Mucosa of descending colon (tissue), 3 donors: ENCODE data around the gene SLC7A11. TPM values are rescaled to one million over a fixed set of nuclear protein-coding genes. Genes with fewer than 3 reads are reported as not detected.

Experiments used
- ATAC-seq: fragments of 200-7000 bp; cut with Tn5 transposase; one replicate; pipeline ENCODE4 v1.9.1; 2020; ENCODE audit warnings: mild to moderate bottlenecking, moderate library complexity
- DNase-seq, 3 donors: peaks; one replicate each; pipeline ENCODE4 v3.0.0-alpha.2; 2020
- H3K36me3 ChIP-seq: fragments of 200-600 bp; one replicate; pipeline ENCODE4 v1.8.0; 2021; ENCODE audit warnings: low read depth, mild to moderate bottlenecking
- H3K4me1 ChIP-seq: fragments of 200-600 bp; one replicate; pipeline ENCODE4 v1.8.0; 2021; ENCODE audit warnings: low read depth, mild to moderate bottlenecking
- H3K4me3 ChIP-seq: fragments of 200-600 bp; one replicate; pipeline ENCODE4 v1.8.0; 2021; ENCODE audit warnings: mild to moderate bottlenecking
- H3K9me3 ChIP-seq: fragments of 200-600 bp; one replicate; pipeline ENCODE4 v1.8.0; 2021; ENCODE audit warnings: mild to moderate bottlenecking
- intact Hi-C, 2 donors: fragments of 100-400 bp; cut with DNase I in 1 of 2; cut with micrococcal nuclease in 1 of 2; formaldehyde crosslinking; loops; one replicate each; pipeline versions ENCODE4 v1.11.0 to v1.11.1; 2022; cut with DNase I, micrococcal nuclease
- total RNA-seq, 3 donors: library from RNA; stranded (reverse); fragmentation: NEBNext Ultra II Directional in 2 of 3; extraction: Animal tissue kit (Norgen Biotek cat#: 25700) in 2 of 3; gene quantifications; one replicate each; pipeline versions ENCODE4 v1.2.1 to v1.2.4, GENCODE V29; 2021 to 2023
- TF ChIP-seq, protein P1 (sequence below): fragments of 200-600 bp; IDR thresholded peaks from one replicate; pipeline ENCODE4 v1.8.0; 2022; ENCODE audit warnings: antibody characterized with exemption, mild to moderate bottlenecking
- donor health status: DM: no; HTN: no; CAD: no; lungs with moderate emphysema.
- donor health status: DM: no; HTN: no; CAD: no.
- donor health status: DM: no; HTN: yes; CAD: no.

The SLC7A11 gene
- total RNA-seq, 3 donors from 2014 or later: 0.70 to 2.9 (median 1.5) TPM

DNA sequence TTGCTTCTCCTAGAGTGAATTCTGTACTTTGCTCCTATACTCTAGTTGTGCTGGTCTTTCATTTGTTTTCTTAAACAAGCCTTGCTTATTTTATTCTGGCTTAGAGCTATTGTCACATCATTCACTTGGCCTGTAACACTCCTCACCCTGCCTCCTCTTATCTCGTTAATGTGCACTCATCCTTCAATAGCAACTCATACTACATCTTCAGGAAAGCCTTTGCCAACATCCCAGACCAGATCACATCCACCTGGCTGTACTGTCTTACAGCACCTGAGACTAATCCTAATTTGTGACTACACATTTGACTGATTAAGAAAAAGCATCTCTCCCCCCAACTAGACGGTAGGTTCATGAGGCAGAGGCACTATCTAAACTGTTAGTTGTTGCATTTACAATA, 80.8 kb downstream of the SLC7A11 start:
- no peak for ATAC-seq
- H3K4me1 ChIP-seq: no peaks in the 10 kb centered on the region
- intact Hi-C loops: no loop called here
- H3K9me3 ChIP-seq: no peaks in the 10 kb centered on the region
- H3K36me3 ChIP-seq: no peaks in the 10 kb centered on the region
- no peak for DNase-seq
- TF ChIP-seq, protein P1, sequence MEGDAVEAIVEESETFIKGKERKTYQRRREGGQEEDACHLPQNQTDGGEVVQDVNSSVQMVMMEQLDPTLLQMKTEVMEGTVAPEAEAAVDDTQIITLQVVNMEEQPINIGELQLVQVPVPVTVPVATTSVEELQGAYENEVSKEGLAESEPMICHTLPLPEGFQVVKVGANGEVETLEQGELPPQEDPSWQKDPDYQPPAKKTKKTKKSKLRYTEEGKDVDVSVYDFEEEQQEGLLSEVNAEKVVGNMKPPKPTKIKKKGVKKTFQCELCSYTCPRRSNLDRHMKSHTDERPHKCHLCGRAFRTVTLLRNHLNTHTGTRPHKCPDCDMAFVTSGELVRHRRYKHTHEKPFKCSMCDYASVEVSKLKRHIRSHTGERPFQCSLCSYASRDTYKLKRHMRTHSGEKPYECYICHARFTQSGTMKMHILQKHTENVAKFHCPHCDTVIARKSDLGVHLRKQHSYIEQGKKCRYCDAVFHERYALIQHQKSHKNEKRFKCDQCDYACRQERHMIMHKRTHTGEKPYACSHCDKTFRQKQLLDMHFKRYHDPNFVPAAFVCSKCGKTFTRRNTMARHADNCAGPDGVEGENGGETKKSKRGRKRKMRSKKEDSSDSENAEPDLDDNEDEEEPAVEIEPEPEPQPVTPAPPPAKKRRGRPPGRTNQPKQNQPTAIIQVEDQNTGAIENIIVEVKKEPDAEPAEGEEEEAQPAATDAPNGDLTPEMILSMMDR: no peak
- H3K4me3 ChIP-seq: no peak overlapping the region

DNA sequence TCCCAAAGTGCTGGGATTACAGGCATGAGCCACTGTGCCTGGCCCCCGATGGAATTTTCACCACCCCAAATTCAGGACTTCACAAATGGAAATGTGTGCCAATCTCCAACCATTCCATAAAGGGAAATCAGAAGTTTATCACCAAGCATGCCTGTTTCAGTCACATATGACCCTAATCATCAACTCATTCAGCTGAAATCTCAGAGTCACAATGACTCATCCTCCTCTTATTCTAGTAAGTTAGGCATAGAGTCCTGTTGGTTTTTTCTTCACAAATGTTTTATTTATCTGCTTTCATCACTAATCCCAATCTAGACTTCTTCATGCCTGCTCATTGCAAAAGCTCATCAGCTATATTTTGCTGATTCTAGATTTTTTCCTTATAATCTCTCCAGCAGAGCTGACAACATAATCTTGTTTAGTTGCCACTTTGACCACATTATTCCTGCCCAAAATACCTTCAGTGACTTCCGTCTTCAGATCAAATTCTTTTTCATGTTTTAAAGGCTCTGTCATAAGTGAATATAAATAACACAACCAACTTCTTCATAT, 83.3 kb downstream of the SLC7A11 start:
- no peaks in the 10 kb centered on the region for H3K9me3 ChIP-seq
- TF ChIP-seq, protein P1: no peak
- DNase-seq (no peak), ATAC-seq (no peak)
- intact Hi-C loops: no loop called here
- no peak overlapping the region for H3K4me3 ChIP-seq
- H3K4me1 ChIP-seq: no peaks in the 10 kb centered on the region
- H3K36me3 ChIP-seq: no peaks in the 10 kb centered on the region

DNA sequence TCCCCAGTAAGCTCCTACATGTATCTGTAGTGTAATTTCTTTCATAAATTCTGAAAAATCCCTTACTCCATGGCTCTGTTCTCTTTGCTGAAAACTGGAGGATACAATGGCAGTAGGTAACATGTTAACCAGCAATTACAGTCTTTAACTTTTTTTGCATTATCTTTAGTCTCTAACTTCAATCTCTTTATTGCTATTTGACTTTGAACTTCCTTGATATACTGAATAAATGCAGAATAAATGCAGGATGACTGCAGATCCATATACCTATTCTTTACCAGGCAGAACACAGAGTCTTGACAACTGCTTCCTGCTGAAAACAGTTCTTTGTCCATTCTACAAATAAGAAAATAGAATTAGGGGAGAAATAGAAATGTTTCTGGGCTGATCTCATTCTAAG, 101.3 kb downstream of the SLC7A11 start:
- DNase-seq (no peak), ATAC-seq (peak; percentile 53)
- no peaks in the 10 kb centered on the region for H3K9me3 ChIP-seq
- intact Hi-C loops: no loop called here
- no peaks in the 10 kb centered on the region for H3K36me3 ChIP-seq
- no peaks in the 10 kb centered on the region for H3K4me1 ChIP-seq
- no peak overlapping the region for H3K4me3 ChIP-seq
- TF ChIP-seq, protein P1: no peak

DNA sequence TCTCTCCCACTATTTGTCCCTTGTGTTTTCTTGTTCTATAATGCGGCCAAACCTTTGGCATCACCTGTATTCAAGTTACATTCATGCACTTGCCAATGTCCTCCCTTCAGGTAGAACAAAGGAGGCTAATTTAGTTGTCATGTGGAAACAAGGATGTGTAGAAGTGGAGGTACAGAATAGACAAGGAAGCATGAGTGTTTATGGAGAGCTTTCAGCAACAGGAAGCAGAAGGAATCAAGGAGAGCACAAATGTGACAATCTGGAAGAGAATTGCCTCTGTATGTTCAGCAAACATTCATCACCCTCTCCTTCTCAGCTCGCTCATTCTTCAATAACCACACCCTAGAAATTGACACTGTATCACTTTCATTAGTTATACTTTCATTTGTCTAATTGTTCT, 103.4 kb downstream of the SLC7A11 start:
- TF ChIP-seq, protein P1: no peak
- Histone ChIP-seq H3K36me3 (no peaks in the 10 kb centered on the region), H3K9me3 (no peaks in the 10 kb centered on the region), H3K4me3 (no peak overlapping the region), H3K4me1 (no peaks in the 10 kb centered on the region)
- ATAC-seq: peak; percentile 56
- intact Hi-C loops: no loop called here
- DNase-seq: no peak

DNA sequence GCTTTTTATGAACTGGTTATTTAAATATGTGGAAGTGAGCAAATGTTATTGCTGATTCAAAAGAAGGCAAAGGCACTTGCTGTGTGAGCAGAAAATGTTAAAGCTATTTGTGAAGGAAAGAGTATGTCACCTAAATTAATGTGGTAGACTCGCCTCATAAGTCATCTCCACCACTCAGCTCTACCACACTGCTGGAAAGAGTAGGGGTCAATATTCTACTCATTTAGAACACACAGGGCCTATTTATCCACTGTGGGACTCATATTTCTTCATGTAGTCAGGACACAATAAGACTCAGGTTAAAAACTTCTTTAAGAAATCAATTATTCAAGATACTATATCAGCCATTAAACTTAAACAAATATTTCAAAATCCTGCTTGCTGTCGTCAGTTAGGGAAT, 106.5 kb downstream of the SLC7A11 start:
- Histone ChIP-seq H3K36me3 (no peaks in the 10 kb centered on the region), H3K9me3 (no peaks in the 10 kb centered on the region), H3K4me1 (no peaks in the 10 kb centered on the region), H3K4me3 (no peak overlapping the region)
- TF ChIP-seq, protein P1: no peak
- DNase-seq (no peak), ATAC-seq (no peak)
- intact Hi-C loops: no loop called here

DNA sequence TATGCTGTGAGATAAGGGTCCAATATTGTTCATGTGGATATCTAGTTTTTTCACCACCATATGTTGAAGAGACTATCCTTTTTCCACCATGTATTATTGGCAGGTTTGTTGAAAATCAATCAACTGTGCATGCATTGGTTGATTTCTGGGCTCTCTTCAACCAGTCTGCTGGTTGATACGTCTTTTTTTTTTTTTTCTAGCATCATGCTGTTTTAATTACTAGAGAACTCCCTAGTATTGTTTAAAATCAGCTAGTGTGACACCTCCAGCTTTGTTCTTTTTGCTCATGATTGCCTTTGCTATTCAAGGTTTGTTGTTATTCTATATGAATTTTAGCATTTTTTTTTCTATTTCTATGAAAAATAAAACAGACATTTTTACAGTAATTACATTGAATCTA, 123.9 kb downstream of the SLC7A11 start:
- H3K36me3 ChIP-seq: no peaks in the 10 kb centered on the region
- intact Hi-C loops: no loop called here
- DNase-seq (no peak), ATAC-seq (no peak)
- peaks cover under 1% of the 10 kb centered on the region for H3K4me1 ChIP-seq
- TF ChIP-seq, protein P1: no peak
- H3K9me3 ChIP-seq: no peaks in the 10 kb centered on the region
- H3K4me3 ChIP-seq: no peak overlapping the region
